Measurements from ENCODE around the gene OPA1. TPM values are rescaled to one million over a fixed set of nuclear protein-coding genes. Genes with fewer than 3 reads are reported as not detected.

The OPA1 gene
- total RNA-seq, 1 donor from 2014 or later, result 124 TPM

DNA sequence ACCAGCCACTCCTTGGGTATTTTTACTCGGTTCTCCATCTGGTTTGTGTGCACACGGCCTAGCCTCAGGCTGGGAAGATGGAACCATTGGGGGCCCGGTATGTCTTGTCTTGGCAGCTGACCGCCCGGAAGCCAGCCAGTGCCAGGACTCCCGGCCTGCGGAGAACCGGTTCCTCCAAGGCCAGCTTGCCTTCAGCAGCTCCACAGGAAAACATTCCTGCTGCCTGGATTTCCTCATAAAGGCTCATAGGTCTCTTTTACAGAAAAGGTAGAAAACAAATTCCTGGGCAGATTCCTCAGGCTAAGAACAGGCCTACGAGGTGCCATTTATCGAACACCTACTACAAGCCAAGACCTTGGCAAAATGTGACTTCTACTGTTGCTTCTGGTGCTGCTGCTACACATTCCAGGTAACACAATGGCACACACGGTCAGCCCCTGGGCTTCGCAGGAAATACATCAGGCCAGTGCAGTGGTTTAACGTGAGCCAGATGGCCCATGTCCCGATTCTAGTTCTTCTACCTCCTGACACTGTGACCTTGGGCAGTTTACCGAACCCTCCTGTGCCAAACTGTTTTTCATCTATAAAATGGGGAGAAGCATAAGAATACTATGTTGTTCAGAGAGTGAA is 141.8 kb downstream of the OPA1 start:
- H3K4me1 ChIP-seq, result no peaks in the 10 kb centered on the region
- intact Hi-C loops (cut with micrococcal nuclease), result no loop called here

DNA sequence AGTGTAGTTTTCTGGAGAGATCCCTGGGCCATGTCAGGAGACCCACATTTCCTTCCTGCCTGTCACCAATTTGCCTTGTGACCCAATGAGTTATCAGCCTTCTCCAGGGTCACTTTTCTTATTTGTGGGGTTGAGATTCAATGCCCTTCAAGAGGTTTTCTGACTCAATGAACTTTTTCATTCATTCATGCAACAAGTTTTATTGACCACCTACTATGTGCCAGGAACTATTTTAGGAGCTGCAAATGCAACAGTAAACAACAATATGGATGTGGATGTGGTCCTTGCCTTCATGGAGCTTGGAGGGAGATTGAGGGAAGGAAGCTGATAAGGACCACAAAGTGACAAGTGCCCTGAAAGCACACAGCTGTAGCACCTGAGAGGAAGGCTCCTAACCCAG is 142.8 kb downstream of the OPA1 start:
- TF ChIP-seq, protein P1, sequence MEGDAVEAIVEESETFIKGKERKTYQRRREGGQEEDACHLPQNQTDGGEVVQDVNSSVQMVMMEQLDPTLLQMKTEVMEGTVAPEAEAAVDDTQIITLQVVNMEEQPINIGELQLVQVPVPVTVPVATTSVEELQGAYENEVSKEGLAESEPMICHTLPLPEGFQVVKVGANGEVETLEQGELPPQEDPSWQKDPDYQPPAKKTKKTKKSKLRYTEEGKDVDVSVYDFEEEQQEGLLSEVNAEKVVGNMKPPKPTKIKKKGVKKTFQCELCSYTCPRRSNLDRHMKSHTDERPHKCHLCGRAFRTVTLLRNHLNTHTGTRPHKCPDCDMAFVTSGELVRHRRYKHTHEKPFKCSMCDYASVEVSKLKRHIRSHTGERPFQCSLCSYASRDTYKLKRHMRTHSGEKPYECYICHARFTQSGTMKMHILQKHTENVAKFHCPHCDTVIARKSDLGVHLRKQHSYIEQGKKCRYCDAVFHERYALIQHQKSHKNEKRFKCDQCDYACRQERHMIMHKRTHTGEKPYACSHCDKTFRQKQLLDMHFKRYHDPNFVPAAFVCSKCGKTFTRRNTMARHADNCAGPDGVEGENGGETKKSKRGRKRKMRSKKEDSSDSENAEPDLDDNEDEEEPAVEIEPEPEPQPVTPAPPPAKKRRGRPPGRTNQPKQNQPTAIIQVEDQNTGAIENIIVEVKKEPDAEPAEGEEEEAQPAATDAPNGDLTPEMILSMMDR (IDR thresholded peaks at IDR 0.05; ENCODE audit: borderline replicate concordance), result no peak
- no peak overlapping the region for H3K27ac ChIP-seq (replicated peaks)
- H3K4me3 ChIP-seq, result no peak overlapping the region
- peaks cover 14% of the 10 kb centered on the region for H3K27me3 ChIP-seq (ENCODE audit: low read depth)
- DNase-seq, result no peak
- H3K36me3 ChIP-seq, result no peaks in the 10 kb centered on the region
- no peaks in the 10 kb centered on the region for H3K9me3 ChIP-seq (replicated peaks)
- intact Hi-C loops (cut with micrococcal nuclease), result no loop called here
- H3K4me1 ChIP-seq, result no peaks in the 10 kb centered on the region

More for the DNA sequence above, 141.8 kb downstream of the OPA1 start:
- Histone ChIP-seq H3K36me3 (no peaks in the 10 kb centered on the region), H3K27ac (replicated peaks) (no peak overlapping the region), H3K4me3 (no peak overlapping the region), H3K27me3 (ENCODE audit: low read depth) (peaks cover 21% of the 10 kb centered on the region), H3K9me3 (replicated peaks) (no peaks in the 10 kb centered on the region)
- no peak for DNase-seq
- TF ChIP-seq, protein P1 (IDR thresholded peaks at IDR 0.05; ENCODE audit: borderline replicate concordance), result no peak

DNA sequence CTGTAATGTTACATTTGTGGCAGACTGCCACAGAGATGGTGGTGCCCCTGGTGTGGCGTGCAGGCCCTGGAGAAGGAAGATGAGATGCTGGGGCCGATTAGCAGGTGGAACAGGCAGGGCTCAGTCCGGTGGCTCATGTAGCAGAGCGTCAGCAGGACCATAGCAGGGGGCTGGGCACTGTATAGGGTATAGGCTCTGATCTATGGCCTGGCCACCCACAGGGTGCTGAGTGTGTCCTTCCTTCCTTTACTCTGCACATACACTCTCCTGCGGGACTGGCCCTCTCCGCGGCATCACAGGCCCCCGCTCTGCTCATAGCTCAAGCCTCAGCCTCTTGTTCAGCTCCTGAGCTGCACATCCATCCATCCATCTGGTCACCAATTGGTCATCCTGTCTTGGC is 143.6 kb downstream of the OPA1 start:
- Histone ChIP-seq H3K4me3 (no peak overlapping the region), H3K27ac (replicated peaks) (no peak overlapping the region), H3K27me3 (ENCODE audit: low read depth) (peaks cover 6% of the 10 kb centered on the region), H3K9me3 (replicated peaks) (no peaks in the 10 kb centered on the region), H3K4me1 (no peaks in the 10 kb centered on the region), H3K36me3 (no peaks in the 10 kb centered on the region)
- no peak for DNase-seq
- intact Hi-C loops (cut with micrococcal nuclease), result no loop called here
- TF ChIP-seq, protein P1 (IDR thresholded peaks at IDR 0.05; ENCODE audit: borderline replicate concordance), result no peak

DNA sequence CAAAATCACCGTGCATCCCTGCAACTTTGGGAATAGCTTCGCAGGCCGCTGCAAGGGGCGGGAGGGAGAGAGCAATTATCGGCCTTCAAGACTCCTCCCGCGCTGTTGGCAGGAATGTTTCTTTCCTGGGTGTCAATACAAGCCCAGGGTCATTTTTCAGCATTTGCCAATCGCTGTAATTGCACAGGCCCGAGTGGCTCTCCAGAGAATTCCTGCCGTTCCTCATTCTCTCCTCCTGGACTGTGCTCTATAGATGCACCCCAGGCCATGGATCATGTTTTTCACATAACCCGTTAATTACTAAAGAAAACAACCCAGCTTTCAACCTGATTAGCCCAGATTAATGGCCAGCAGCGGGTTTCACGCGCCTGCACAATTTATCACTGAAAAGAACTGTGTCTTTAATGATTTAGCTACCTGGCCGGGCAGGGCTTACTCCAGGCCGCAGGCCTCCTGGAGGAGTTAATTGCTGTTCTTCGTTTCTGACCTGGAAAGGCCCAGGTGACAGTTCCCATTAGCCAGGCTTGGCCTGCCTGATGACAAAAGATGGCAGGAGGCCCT is 144.3 kb downstream of the OPA1 start:
- Histone ChIP-seq H3K27me3 (ENCODE audit: low read depth) (peaks cover 6% of the 10 kb centered on the region), H3K4me1 (no peaks in the 10 kb centered on the region), H3K27ac (replicated peaks) (no peak overlapping the region), H3K9me3 (replicated peaks) (no peaks in the 10 kb centered on the region), H3K36me3 (no peaks in the 10 kb centered on the region), H3K4me3 (no peak overlapping the region)
- TF ChIP-seq, protein P1 (IDR thresholded peaks at IDR 0.05; ENCODE audit: borderline replicate concordance), result no peak
- intact Hi-C loops (cut with micrococcal nuclease), result no loop called here
- DNase-seq, result no peak

DNA sequence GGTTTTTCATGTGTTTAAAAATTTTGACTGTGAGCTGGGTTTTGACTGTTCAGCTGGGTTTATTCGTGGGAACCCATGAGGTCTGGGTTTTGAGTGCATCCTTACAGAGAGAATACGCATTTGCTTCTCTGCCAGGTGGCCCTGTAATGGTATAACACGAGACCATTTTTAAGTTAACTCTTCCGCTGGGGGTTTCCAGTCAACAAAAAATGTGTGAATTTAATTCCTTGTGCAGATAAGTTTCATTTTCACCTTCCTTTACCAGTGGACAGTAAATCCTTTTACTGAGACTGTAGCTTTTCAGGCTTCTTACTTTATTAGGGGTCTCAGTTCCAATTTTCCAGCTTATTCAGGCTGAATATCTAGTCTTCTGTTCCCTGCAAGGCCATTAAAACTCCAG is 149.6 kb downstream of the OPA1 start:
- H3K27me3 ChIP-seq (ENCODE audit: low read depth), result no peaks in the 10 kb centered on the region
- intact Hi-C loops (cut with micrococcal nuclease), result no loop called here
- H3K27ac ChIP-seq (replicated peaks), result no peak overlapping the region
- peaks cover 9% of the 10 kb centered on the region for H3K4me1 ChIP-seq
- TF ChIP-seq, protein P1 (IDR thresholded peaks at IDR 0.05; ENCODE audit: borderline replicate concordance), result no peak
- no peak for DNase-seq
- no peak overlapping the region for H3K4me3 ChIP-seq
- H3K36me3 ChIP-seq, result no peaks in the 10 kb centered on the region
- H3K9me3 ChIP-seq (replicated peaks), result no peaks in the 10 kb centered on the region

Data from left ventricle myocardium inferior (tissue), 1 donor.